ENCODE measurements around the gene RBMS1. TPM values are rescaled to one million over a fixed set of nuclear protein-coding genes. Genes with fewer than 3 reads are reported as not detected.
"Not testable (repeated sequence)": the region's sequence is repeated elsewhere in the genome, so short reads cannot be mapped to it uniquely, and the experiment has no call there.

RBMS1 gene
- total RNA-seq, 1 donor from 2014 or later = 35.4 TPM

GRCh38 chr2:160460333-160460731, 33.3 kb downstream of the RBMS1 start:
- no peaks in the 10 kb centered on the region for H3K9me3 Mint-ChIP-seq
- no peak overlapping the region for H3K27ac Mint-ChIP-seq
- peaks cover 3% of the 10 kb centered on the region for H3K36me3 Mint-ChIP-seq (ENCODE audit: low read depth)
- no peaks in the 10 kb centered on the region for H3K27me3 Mint-ChIP-seq (ENCODE audit: insufficient read depth)
- DNase-seq (ENCODE audit: low spot score) = no peak
- H3K4me3 Mint-ChIP-seq = no peak overlapping the region
- peaks cover 32% of the 10 kb centered on the region for H3K4me1 Mint-ChIP-seq (ENCODE audit: low read depth)
- intact Hi-C loops (cut with micrococcal nuclease) = no loop called here

- Mint-ChIP-seq H3K4me1 (ENCODE audit: low read depth) (peaks cover 33% of the 10 kb centered on the region), H3K27me3 (ENCODE audit: insufficient read depth) (no peaks in the 10 kb centered on the region), H3K9me3 (no peaks in the 10 kb centered on the region), H3K4me3 (no peak overlapping the region), H3K27ac (no peak overlapping the region), H3K36me3 (ENCODE audit: low read depth) (peaks cover 3% of the 10 kb centered on the region)
- intact Hi-C loops (cut with micrococcal nuclease) = no loop called here
- DNase-seq (ENCODE audit: low spot score) = no peak
Measured at GRCh38 chr2:160459538-160460332, 33.9 kb downstream of the RBMS1 start.

- Mint-ChIP-seq H3K36me3 (ENCODE audit: low read depth) (peaks cover 3% of the 10 kb centered on the region), H3K27me3 (ENCODE audit: insufficient read depth) (no peaks in the 10 kb centered on the region), H3K4me1 (ENCODE audit: low read depth) (peaks cover 29% of the 10 kb centered on the region), H3K27ac (no peak overlapping the region), H3K4me3 (no peak overlapping the region), H3K9me3 (no peaks in the 10 kb centered on the region)
- intact Hi-C loops (cut with micrococcal nuclease) = no loop called here
- DNase-seq (ENCODE audit: low spot score) = no peak
Measured at GRCh38 chr2:160458718-160459453, 34.7 kb downstream of the RBMS1 start.

DNA sequence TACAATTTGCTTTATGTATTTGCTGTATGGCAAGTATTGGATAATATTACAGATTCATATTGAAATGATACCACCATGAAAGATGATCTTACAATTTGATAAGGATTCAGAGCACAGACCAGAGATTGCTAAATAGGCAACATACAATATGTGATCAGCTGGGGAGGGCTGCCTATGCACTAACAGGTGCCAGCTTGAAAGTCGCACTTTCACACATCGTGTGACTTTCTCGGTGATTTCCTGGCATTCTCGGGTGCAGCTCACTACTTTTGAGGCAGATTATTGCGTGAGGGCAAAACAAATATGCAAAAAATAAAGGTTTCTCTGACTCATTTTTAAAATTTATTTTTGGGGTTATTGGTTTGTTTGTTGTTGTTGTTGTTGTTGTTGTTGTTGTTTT, 36.0 kb downstream of the RBMS1 start:
- H3K9me3 Mint-ChIP-seq = no peaks in the 10 kb centered on the region
- peaks cover 20% of the 10 kb centered on the region for H3K4me1 Mint-ChIP-seq (ENCODE audit: low read depth)
- no peak overlapping the region for H3K27ac Mint-ChIP-seq
- H3K36me3 Mint-ChIP-seq (ENCODE audit: low read depth) = peaks cover 3% of the 10 kb centered on the region
- intact Hi-C loops (cut with micrococcal nuclease) = no loop called here
- H3K4me3 Mint-ChIP-seq = no peak overlapping the region
- no peak for DNase-seq (ENCODE audit: low spot score)
- no peaks in the 10 kb centered on the region for H3K27me3 Mint-ChIP-seq (ENCODE audit: insufficient read depth)

DNA sequence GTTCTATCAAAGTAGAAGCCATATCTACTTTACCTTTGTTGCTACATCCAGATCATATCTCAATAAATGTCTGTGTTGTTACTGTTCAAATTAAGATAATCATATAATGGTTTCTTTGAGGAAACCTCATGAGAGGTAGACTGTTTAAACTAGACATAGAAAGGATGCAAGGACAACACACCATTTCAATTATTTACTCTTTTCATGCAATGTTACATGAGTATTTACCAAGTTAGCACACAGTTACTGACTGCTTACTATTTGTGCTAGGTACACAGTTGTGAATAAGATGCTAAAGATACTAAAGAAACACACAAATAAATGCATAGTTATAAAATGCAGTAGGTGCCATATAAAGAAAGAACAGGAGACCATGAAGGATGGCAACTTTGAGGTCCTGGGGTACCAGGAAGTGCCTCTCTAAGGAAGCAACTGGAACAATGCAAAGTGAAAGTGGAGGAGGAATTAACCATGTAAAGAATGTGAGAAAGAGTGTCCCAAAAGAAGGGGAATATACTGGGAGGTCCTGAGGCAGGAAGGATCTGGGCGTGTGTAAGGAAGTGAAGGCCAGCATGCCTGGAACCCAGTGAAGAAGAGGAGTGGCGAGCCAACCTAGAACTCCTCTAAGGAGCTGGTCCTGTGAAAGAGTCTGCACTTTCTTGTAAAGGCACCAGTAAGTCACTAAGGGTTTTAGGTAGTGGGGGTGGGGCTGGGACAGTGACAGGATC, 39.4 kb downstream of the RBMS1 start:
- Mint-ChIP-seq H3K4me1 (ENCODE audit: low read depth) (peaks cover 6% of the 10 kb centered on the region), H3K9me3 (no peaks in the 10 kb centered on the region), H3K4me3 (no peak overlapping the region), H3K36me3 (ENCODE audit: low read depth) (peaks cover 5% of the 10 kb centered on the region), H3K27ac (no peak overlapping the region), H3K27me3 (ENCODE audit: insufficient read depth) (no peaks in the 10 kb centered on the region)
- intact Hi-C loops (cut with micrococcal nuclease) = no loop called here
- no peak for DNase-seq (ENCODE audit: low spot score)

DNA sequence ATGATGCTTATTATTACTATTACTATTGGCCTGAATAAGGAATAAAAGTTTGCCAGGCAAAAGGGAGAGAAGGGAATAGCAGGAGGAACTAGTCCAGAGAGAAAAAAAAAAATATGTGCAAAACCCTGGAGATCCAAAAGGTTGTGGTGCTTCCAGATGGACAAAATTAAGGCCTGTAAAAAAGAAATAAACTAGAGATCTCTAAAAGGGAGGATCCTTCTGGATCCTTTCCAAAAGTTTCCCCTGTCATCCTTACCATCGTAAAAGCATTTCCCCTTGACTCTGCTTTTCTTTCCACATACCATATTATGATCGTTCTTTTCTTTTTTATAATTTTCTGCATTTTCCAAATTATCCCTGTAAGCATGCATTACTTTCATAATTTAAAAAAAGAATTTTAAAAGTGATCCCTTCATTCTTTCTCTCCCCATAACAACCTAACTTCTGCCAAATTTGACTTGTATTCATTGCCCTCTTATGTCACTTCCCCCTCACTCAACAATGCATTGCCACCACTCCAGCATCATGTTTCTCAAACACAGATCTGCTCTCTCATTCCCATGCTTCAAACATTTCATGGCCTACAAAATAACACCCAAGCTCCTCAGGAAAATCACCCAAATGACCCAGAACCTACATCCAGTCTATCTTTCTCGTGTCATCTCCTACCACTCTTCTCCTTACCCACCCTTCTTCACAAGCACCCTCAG, 40.3 kb downstream of the RBMS1 start:
- H3K27ac Mint-ChIP-seq = no peak overlapping the region
- H3K36me3 Mint-ChIP-seq (ENCODE audit: low read depth) = peaks cover 5% of the 10 kb centered on the region
- H3K9me3 Mint-ChIP-seq = no peaks in the 10 kb centered on the region
- peaks cover 5% of the 10 kb centered on the region for H3K4me1 Mint-ChIP-seq (ENCODE audit: low read depth)
- H3K4me3 Mint-ChIP-seq = no peak overlapping the region
- H3K27me3 Mint-ChIP-seq (ENCODE audit: insufficient read depth) = no peaks in the 10 kb centered on the region
- intact Hi-C loops (cut with micrococcal nuclease) = no loop called here
- DNase-seq (ENCODE audit: low spot score) = no peak

DNA sequence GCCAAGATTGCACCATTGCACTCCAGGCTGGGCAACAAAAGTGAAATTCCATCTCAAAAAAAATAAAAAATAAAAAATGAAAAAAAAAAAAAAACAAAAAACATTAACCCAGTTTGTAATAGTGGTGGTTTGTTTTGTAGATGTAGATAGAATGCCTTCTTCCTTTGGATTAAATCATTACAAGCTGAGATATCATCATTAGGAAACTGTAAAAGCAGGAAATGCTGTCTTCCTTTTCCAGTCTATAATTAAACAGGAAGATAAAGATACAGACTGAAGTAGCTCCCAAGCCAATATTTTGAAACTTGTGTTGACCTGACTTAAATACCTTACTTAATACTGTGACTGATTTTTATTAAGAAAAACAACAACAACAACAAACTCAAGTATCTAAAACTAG, 43.1 kb downstream of the RBMS1 start:
- Mint-ChIP-seq H3K27ac (no peak overlapping the region), H3K27me3 (ENCODE audit: insufficient read depth) (no peaks in the 10 kb centered on the region), H3K4me3 (no peak overlapping the region), H3K4me1 (ENCODE audit: low read depth) (peaks cover 5% of the 10 kb centered on the region), H3K9me3 (no peaks in the 10 kb centered on the region), H3K36me3 (ENCODE audit: low read depth) (peaks cover 9% of the 10 kb centered on the region)
- DNase-seq (ENCODE audit: low spot score) = no peak
- intact Hi-C loops (cut with micrococcal nuclease) = no loop called here

- H3K27me3 Mint-ChIP-seq (ENCODE audit: insufficient read depth); intact Hi-C loops (cut with micrococcal nuclease); H3K4me1 Mint-ChIP-seq (ENCODE audit: low read depth); DNase-seq (ENCODE audit: low spot score); H3K9me3 Mint-ChIP-seq; H3K4me3 Mint-ChIP-seq; H3K27ac Mint-ChIP-seq: not testable (repeated sequence)
- peaks cover 11% of the 10 kb centered on the region for H3K36me3 Mint-ChIP-seq (ENCODE audit: low read depth)
Measured at GRCh38 chr2:160448821-160449220, 44.8 kb downstream of the RBMS1 start.

- no peak overlapping the region for H3K27ac Mint-ChIP-seq
Measured at GRCh38 chr2:160445673-160446072, 47.9 kb downstream of the RBMS1 start.

DNA sequence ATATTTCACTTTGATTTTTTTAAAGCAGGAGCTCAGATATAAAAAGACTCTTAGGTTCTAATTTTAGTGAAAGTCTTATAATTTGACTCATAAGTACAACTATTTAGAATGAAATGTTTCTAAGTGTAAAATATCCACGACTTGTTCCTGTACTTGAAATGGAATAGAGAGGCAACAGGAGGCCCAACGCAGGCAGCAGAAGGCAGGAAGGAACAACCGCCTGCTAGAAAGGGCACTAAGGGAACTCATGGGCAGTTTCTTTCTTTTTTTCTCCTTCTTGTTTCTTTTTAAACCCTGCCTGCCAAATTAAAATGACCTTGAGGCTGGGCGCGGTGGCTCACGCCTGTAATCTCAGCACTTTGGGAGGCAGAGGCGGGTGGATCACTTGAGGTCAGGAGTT, 51.0 kb downstream of the RBMS1 start:
- H3K27me3 Mint-ChIP-seq (ENCODE audit: insufficient read depth) = no peaks in the 10 kb centered on the region
- H3K4me1 Mint-ChIP-seq (ENCODE audit: low read depth) = peaks cover 5% of the 10 kb centered on the region
- DNase-seq (ENCODE audit: low spot score) = no peak
- intact Hi-C loops (cut with micrococcal nuclease) = no loop called here
- H3K4me3 Mint-ChIP-seq = no peak overlapping the region
- H3K27ac Mint-ChIP-seq = no peak overlapping the region
- H3K36me3 Mint-ChIP-seq (ENCODE audit: low read depth) = peaks cover 24% of the 10 kb centered on the region
- H3K9me3 Mint-ChIP-seq = no peaks in the 10 kb centered on the region

More at GRCh38 chr2:160445673-160446072, 47.9 kb downstream of the RBMS1 start:
- no peaks in the 10 kb centered on the region for H3K27me3 Mint-ChIP-seq (ENCODE audit: insufficient read depth)
- intact Hi-C loops (cut with micrococcal nuclease) = no loop called here
- peaks cover 16% of the 10 kb centered on the region for H3K36me3 Mint-ChIP-seq (ENCODE audit: low read depth)
- no peak overlapping the region for H3K4me3 Mint-ChIP-seq
- no peak for DNase-seq (ENCODE audit: low spot score)
- H3K4me1 Mint-ChIP-seq (ENCODE audit: low read depth) = no peaks in the 10 kb centered on the region
- H3K9me3 Mint-ChIP-seq = no peaks in the 10 kb centered on the region

DNA sequence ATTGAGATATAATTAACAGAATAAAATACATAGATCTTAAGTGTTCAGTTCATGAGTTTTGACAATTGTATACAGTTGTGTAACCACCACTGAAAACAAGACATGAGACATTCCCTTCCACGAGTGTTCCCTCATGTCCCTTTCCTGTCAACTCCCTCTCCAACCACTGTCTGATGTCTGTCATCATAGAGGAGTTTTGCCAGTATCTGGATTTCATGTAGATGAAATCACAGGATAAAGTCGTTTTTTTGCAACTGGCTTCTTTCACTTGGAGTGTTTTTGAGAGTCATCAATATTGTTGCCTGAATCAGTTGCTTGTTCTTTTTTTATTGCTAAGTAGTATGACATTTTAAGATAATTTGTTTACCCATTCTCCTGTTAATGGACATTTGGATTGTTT, 52.7 kb downstream of the RBMS1 start:
- no peak for DNase-seq (ENCODE audit: low spot score)
- intact Hi-C loops (cut with micrococcal nuclease) = no loop called here
- no peak overlapping the region for H3K27ac Mint-ChIP-seq
- no peaks in the 10 kb centered on the region for H3K27me3 Mint-ChIP-seq (ENCODE audit: insufficient read depth)
- H3K36me3 Mint-ChIP-seq (ENCODE audit: low read depth) = peaks cover 22% of the 10 kb centered on the region
- no peak overlapping the region for H3K4me3 Mint-ChIP-seq
- H3K4me1 Mint-ChIP-seq (ENCODE audit: low read depth) = peaks cover 5% of the 10 kb centered on the region
- H3K9me3 Mint-ChIP-seq = no peaks in the 10 kb centered on the region

- H3K4me1 Mint-ChIP-seq (ENCODE audit: low read depth); H3K4me3 Mint-ChIP-seq; H3K9me3 Mint-ChIP-seq; DNase-seq (ENCODE audit: low spot score); H3K27me3 Mint-ChIP-seq (ENCODE audit: insufficient read depth); intact Hi-C loops (cut with micrococcal nuclease); H3K27ac Mint-ChIP-seq: not testable (repeated sequence)
- H3K36me3 Mint-ChIP-seq (ENCODE audit: low read depth) = peaks cover 21% of the 10 kb centered on the region
Measured at GRCh38 chr2:160439038-160439437, 54.6 kb downstream of the RBMS1 start.
